Epithelial cell of proximal tubule (primary cell): ENCODE measurements around the gene SNAPC2. TPM values are rescaled to one million over a fixed set of nuclear protein-coding genes. Genes with fewer than 3 reads are reported as not detected.
"Not testable (repeated sequence)": the region's sequence is repeated elsewhere in the genome, so short reads cannot be mapped to it uniquely, and the experiment has no call there.

ENCODE experiments used
- DNase-seq: peaks from one replicate; pipeline ENCODE4 v3.0.0-alpha.2; 2011; ENCODE audit warnings: low read depth
- H3K4me3 ChIP-seq: 2 replicates; pipeline ENCODE4 v1.5.1; 2011; ENCODE audit warnings: low read depth, mild to moderate bottlenecking, low read length
- CTCF ChIP-seq: conservative IDR thresholded peaks from 2 replicates; pipeline ENCODE4 v1.5.1; 2012; ENCODE audit warnings: low read depth, mild to moderate bottlenecking, low read length
- total RNA-seq: library from RNA; depleted of rRNA; stranded (reverse); fragments of >200 nt; gene quantifications from 2 replicates; pipeline ENCODE4 v1.2.3, GENCODE V29; 2015

SNAPC2 gene
- total RNA-seq, 1 donor from 2014 or later, result 34.2 TPM

DNA sequence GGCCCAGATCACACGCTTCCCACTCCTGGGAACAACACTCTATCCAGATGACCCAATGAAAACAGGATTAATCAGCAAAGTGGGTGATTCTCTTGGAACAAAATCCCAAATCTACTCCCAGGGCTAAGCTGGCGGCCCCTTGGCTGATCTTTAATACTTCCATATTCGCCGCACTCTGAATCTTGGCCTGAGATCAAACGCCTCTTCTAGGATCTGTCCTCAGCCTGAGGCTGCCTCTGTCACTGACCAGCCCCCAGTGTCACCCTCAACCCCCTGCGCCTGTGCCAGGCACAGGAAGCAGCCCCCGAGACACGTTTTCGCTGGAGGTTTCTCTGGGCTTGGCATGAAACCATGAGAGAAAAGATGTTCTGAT is 8.2 kb downstream of the SNAPC2 start:
- no peak for DNase-seq
- TF ChIP-seq CTCF, result no peak
- H3K4me3 ChIP-seq, result no peak overlapping the region

GRCh38 chr19:7928741-7929701 is 8.9 kb downstream of the SNAPC2 start:
- DNase-seq, result no peak
- TF ChIP-seq CTCF, result peak; percentile 47
- H3K4me3 ChIP-seq, result no peak overlapping the region

DNA sequence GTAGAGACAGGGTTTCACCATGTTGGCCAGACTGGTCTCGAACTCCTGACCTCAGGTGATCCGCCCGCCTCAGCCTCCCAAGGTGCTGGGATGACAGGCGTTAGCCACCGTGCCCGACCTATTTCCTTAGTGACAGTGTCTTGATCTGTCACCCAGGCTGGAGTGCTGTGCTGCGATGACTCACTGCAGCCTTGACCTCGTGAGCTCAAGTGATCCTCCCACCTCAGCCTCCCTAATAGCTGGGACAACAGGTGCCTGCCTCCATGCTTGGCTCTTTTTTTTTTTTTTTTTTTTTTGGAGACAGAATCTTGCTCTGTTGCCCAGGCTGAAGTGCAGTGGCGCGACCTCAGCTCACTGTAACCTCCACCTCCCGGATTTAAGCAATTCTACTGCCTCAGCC is 9.9 kb downstream of the SNAPC2 start:
- not testable (repeated sequence) for H3K4me3 ChIP-seq, DNase-seq

DNA sequence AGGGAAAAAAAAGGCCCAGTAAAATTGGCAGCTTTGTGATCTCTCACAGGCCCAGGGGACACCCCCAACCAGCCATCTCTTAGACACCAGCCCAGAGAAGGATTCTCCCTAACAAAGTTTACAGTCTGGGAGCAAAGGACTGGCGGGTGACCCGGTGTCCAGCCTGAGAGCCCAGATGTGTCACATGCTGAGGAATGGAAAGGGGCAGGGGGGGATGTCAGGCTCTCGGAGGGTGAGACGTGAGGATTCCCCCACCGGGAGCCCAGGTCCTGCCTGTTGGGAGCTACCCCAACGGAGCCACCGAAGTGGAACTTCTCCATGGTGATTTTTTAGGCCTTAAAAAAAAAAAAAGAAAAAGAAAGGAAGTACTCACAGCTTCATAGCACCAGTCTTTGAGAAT is 10.6 kb downstream of the SNAPC2 start:
- no peak overlapping the region for H3K4me3 ChIP-seq
- TF ChIP-seq CTCF, result no peak
- no peak for DNase-seq

DNA sequence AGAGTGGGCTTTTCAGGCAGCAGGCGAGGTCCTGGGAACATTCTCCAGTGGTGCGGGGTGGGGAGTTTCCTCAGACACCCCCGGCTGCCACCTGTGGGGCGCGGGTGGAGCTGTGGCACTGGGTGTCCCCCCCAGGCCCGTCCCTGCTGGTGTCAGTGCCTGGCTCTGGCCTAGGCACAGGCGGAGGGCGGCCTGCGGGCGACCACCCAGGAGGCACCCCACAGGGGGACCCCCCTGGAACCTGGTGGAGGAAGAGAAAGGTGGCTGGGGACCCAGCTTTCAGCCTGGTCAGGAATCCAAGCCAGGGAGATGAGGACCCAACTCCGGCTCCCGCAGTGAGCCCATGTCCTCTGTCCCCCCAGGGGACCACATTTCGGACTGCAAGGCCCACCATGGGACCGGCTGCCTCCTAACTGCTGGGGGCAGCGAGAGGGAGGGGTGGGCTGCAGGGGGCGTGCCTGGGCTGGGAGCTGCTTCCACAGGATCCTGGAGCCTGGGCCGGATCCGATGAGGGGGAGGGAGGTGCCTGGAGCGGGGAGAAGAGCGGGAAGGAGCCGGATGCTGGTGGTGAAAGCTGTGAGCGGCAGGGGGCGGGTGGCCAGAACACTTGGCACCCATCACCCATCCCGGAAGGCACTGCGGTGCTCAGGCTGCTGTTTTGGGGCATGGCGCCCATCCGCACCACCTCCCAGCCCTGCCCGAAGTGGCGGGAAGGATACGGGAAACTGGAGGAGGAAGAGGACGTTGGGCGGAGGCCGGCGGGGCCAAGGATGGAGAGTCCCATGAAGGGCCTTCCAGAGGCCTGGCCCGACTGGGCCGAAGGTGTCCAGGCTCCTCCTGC is 11.3 kb downstream of the SNAPC2 start:
- no peak for DNase-seq
- no peak for TF ChIP-seq CTCF
- H3K4me3 ChIP-seq, result no peak overlapping the region

- DNase-seq, result no peak
- TF ChIP-seq CTCF, result no peak
- no peak overlapping the region for H3K4me3 ChIP-seq
Observed at GRCh38 chr19:7932276-7932929, 12.3 kb downstream of the SNAPC2 start.

DNA sequence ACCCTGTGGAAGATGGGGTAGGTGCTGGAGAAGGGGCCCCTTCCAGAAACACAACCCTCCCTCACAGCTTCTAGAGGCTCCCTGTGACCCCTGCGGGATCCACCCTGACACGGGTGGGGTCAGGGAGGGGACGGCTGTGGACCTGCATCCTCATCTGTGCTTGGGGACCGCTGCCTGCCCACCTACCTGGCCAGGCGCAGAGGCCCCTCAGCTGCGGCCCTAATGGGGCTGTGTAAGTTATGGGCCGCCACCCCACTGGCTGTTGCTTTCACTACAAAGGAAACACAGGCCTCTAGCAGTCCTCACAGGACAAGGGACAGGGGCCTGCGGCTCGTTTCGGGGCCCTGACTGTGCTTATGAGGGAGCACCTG is 12.8 kb downstream of the SNAPC2 start:
- DNase-seq, result no peak
- H3K4me3 ChIP-seq, result no peak overlapping the region
- no peak for TF ChIP-seq CTCF
